ENCODE measurements around the gene AARSD1. TPM values are rescaled to one million over a fixed set of nuclear protein-coding genes. Genes with fewer than 3 reads are reported as not detected.
"Not testable (repeated sequence)": the region's sequence is repeated elsewhere in the genome, so short reads cannot be mapped to it uniquely, and the experiment has no call there.

Gene AARSD1
- total RNA-seq: 16.5 and 20.3 TPM in 2 replicates

- DNase-seq: peak; percentile 97
Observed at GRCh38 chr17:42964161-42964932, at the start of gene AARSD1. Gene AARSD1 (minus strand): TSS chr17:42964454. CDS start chr17:42964440, 14 bp downstream.

DNA sequence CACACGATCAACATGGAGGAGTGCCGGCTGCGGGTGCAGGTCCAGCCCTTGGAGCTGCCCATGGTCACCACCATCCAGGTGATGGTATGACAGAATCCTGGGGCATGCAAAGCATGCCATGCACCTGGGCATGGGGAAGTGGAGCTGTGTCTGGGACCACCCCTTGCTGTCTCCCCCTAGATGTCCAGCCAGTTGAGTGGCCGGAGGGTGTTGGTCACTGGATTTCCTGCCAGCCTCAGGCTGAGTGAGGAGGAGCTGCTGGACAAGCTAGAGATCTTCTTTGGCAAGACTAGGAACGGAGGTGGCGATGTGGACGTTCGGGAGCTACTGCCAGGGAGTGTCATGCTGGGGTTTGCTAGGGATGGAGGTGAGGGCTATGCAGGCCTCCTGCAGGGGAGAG lies 49.0 kb upstream of the AARSD1 start:
- no peak for DNase-seq

- DNase-seq: no peak
Observed at GRCh38 chr17:43011728-43012472, 47.6 kb upstream of the AARSD1 start.

- DNase-seq: no peak
Observed at GRCh38 chr17:43010667-43011308, 46.5 kb upstream of the AARSD1 start.

DNA sequence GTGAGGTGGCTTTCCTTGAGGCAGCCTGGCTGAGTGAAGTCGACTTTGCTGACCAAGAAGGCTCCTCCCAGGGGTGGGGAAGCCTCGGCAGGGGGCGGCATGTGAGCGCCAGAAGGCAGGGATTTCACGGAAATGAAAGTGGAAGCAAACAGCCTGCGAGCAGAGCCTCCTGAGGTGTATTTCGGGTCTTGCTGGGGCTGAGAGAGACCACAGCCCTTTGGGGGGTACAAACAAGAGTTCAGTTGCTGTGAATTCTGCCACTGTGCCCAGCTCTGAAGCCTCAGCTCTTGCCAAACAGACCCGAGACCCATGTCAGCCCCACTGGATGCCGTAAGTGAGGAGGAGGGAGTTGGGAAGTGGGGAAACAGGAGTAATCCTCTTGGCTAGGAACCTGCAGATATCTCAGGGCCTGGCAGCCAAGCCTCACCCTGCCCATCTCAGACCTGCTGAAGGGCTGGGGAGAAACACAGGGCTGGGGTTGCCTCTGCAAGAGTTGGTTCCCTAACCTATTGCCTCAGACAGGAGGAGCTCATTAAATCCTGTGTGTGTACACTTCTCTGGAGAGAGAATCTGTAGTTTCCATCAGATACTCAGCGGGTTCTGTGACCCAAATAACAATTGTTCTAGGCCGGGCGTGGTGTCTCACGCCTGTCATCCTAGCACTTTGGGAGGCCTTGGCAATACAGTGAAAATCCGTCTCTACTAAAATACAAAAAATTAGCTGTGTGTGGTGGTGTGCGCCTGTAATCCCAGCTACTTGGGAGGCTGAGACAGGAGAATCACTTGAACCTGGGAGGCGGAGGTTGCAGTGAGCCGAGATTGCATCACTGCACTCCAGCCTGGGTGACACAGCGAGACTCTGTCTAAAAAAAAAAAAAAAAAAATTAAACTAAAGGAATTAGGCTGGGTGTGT lies 42.6 kb upstream of the AARSD1 start, which contains the start of gene IFI35:
Gene IFI35 (plus strand): TSS at position 146 of the 913 bp plus-strand sequence. CDS start 164 bp downstream, at position 310.
- peak; percentile 92 for DNase-seq

DNA sequence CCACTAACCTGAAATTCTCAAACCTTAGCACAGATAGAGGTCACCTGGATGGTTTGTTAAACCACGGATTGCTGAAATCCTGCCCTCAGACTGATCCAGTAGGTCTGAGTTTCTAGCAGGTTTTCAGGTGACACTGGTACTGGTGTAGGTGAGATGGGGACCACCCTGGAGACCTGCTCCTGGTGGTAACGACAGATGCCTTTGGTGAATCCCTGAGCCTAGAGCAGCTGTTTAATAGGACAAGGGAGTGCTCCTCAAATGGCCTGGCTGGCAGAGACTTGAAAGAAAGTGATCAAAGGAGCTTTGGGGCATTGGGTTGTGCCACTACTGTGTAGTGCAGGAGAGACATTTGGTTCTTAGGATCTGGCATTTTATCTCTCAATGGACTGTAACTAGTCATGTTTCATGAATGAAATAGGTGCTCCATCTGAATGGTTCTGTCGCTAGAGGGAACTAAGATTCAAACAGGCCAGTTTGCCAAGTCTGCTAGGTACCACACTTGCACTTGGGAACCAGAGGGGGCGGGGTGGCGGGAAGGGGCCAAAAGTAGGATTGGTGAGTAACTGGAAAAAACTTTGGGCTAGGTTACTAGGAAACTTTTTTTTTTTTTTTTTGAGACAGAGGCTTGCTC lies 39.4 kb upstream of the AARSD1 start:
- no peak for DNase-seq

DNA sequence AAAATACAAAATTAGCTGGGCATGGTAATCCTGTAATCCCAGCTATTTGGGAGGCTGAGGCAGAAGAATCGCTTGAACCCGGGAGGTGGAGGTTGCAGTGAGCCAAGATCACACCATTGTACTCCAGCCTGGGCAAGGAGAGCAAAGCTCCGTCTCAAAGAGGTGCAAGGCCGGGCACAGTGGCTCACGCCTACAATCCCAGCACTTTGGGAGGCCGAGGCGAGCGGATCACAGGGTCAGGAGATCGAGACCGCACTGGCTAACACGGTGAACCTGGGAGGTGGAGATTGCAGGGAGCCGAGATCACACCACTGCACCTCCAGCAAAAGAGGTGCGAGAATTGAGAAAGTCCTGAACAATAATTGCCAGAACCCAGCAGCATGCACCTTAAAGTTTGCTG lies 36.6 kb upstream of the AARSD1 start:
- not testable (repeated sequence) for DNase-seq

- no peak for DNase-seq
Observed at GRCh38 chr17:42999003-42999525, 34.8 kb upstream of the AARSD1 start.

DNA sequence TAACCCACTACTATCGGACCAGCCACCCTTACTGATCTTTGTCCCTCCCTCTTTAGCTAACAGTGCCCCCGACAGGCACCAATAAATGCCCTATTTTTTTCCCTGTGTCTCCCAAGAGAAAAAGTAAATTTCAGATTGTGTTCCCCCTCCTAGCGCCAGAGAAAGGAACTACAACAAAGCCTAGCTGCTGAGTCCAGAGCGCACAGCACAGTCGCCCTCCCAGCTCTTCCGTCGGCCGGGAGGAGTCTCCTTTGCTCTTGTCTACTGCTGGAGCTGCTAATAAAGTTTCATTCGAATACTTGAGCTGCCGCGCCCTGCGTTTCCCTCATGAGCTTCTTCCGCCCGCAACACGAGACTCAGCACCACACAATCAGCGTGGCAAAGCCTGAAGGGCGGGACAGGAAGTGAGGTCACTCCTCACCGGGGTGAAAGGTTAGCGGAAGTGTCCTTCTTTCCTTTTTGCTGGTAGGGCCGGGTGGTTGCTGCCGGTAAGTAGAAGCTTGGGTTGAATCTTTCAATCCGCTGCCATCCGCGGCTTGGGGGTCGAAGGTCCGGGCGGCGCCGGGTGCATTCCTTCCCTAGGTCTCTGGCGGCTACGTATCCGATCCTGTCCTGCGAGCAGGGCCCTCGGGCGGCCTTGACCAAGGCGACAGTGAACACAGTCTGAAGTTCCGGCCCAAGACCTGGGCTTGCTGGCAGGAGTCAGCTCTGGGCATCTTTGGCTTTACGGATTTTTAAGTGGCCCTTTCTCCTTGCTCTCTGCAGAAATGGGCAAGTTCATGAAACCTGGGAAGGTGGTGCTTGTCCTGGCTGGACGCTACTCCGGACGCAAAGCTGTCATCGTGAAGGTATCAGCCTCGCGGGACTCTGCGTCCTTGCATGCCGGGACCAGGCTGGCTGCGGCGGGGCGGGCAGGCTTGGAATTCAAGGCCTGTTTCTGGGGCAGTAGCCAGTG lies 34.0 kb upstream of the AARSD1 start, which contains the start of gene RPL27:
Gene RPL27 (plus strand): TSS at position 436 of the 955 bp plus-strand sequence. CDS start 332 bp downstream, at position 768.
- DNase-seq: peak; percentile 100

DNA sequence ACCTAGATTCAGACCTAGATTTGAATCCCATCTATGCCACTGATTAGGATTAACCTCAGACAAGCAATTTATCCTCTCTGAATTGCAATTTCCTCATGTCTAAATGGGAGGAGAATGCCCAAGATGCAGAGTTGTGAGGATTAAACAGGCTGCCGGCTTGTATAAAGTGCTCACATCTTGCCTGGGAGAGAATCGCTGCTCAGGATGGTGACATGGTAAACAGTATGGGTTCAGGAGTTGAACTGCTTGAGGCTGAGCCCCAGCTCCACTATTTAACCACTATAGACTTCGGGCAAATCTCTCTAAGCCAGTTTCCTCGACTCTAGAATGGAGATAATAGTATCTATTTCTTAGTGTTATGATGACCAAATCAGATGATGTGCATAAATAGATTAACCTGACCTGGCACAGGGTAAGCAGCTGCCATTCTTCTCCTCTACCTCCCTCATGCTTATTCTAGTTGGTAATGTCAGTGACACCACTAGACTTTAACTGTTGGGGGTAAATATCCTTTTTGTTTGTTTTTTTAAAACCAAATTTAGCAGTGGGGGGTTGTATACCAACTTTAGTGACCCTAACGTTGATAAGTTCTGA lies 33.2 kb upstream of the AARSD1 start:
- DNase-seq: no peak

DNA sequence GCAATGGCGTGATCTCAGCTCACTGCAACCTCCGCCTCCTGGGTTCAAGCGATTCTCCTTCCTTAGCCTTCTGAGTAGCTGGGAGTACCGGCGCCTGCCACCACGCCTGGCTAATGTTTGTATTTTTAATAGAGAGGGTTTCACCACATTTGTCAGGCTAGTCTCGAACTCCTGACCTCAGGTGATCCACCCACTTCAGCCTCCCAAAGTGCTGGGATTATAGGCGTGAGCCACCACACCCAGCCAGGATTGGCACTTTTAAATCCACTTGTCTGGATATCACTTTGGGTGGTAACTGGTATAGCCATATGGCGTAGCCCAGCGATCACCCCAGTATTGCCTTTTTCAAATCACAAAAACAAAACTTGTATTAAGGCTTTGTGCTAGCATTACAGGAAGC lies 29.7 kb upstream of the AARSD1 start:
- DNase-seq: not testable (repeated sequence)

- DNase-seq: no peak
Observed at GRCh38 chr17:42992872-42993271, 28.6 kb upstream of the AARSD1 start.

GRCh38 chr17:42991471-42991870 lies 27.2 kb upstream of the AARSD1 start:
- DNase-seq: no peak

- no peak for DNase-seq
Observed at GRCh38 chr17:42989726-42990652, 25.7 kb upstream of the AARSD1 start.

GRCh38 chr17:42989141-42989540 lies 24.9 kb upstream of the AARSD1 start:
- no peak for DNase-seq

DNA sequence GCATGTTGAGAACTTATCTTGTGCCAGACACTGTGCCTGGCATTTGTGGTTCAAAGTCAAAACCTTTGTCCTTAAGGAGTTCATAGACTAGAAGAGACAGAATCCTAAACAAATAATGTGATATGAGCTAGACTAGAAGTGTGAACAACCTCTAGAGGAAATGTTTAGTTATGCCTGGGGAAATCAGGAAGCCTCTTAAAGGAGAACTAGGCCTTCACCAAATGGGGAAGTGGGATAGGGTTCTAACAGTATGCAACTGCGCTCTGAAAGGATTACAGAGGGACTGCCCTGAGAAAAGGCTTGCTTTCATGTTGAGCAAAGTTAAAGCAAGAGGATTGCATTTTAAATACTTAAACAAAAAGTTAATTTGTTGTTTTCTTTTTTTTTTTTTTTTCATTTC lies 21.0 kb upstream of the AARSD1 start:
- peak; percentile 24 for DNase-seq

DNA sequence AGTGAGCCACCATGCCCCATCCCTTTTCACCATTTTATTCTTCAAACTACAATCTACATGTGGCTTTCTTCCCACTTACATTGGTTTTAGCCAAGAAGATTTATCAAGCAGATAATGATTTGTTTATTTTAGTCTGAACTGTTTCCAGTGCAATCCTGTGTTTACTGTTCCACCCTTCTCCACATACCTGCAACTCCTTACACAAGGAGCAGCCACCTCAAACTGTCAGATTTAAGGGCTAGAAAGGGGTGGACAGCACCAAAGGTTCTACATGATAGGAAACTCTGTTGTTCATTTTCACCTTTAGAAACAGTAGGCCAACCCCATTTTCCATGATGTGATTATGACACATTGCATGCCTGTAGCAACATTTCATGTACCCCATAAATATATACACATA lies 18.0 kb upstream of the AARSD1 start:
- DNase-seq: no peak

DNA sequence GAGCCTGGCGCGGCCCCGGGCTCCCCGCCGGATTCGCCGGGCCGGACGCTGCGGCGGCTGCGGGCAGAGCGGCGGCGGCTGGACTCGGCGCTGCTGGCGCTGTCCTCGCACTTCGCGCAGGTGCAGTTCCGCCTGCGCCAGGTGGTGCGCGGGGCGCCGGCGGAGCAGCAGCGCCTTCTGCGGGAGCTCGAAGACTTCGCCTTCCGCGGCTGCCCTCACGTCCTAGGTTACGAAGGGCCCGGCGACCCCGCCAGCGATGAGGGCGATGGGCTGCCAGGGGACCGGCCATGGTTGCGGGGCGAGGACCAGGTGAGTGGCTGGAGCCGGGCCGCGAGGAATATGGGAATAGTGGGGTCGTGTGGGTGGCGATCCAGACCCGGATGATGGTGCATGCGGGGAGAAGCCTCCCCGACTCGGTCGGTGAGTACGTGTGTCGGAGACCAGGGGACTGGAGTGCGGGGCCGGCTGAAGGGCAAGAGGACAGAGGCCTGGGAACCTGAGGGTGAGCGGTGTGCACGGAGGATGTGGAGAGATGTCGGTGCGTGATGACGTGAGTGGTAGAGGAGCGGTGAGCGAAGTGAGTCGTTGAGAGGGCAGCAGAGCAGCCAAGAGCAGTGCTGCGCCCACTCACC lies 16.6 kb upstream of the AARSD1 start:
- DNase-seq: peak; percentile 71
